ENCODE data around the gene JARID2. TPM values are rescaled to one million over a fixed set of nuclear protein-coding genes. Genes with fewer than 3 reads are reported as not detected.

Gene JARID2
- total and polyA plus RNA-seq, 2 of the 8 experiments (the other 6 are each of a cell fraction or from before 2014, with no cell fraction given) = 60.1 to 239 TPM

DNA sequence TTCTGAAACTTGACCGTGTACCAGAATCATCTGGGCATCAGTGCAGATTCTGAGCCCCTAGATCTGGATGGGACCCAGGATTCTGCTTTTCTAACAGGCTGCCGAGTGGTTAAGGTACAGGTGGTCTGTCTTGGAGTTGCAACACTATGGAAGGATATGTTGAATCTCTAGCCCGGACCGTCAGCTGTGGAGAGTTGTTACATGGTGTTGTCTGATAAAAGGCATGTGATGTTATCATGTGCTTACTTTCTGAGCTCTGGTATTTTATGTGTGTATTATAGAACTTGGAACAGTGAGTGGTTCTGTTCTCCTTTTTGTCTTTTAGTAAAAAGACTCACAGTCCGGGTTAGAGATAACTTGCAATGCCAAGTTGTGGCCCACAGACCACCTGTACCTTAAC, 123.0 kb downstream of the JARID2 start:
- H3K36me3 ChIP-seq (ENCODE audit: control insufficient read depth in 2 of 4, insufficient read depth in 4 of 4, low read length in 3 of 4) = peaks cover 0 to 3% (median under 1%) of the 10 kb centered on the region in 4 experiments; a peak in 5 of 8 replicates
- H4K20me1 ChIP-seq (replicated peaks in 1 of 2; ENCODE audit: control insufficient read depth in 1 of 2, insufficient read depth in 2 of 2, low read length in 2 of 2) = peaks cover 67 to 75% of the 10 kb centered on the region in 2 experiments
- no peak overlapping the region for H2AFZ ChIP-seq (ENCODE audit: low read length)
- H3K4me1 ChIP-seq (replicated peaks in 1 of 4; ENCODE audit: control insufficient read depth in 3 of 4, insufficient read depth in 4 of 4, low read length in 3 of 4) = peaks cover 6 to 33% (median 21%) of the 10 kb centered on the region in 4 experiments
- H4K91ac ChIP-seq (replicated peaks; ENCODE audit: insufficient read length, low read length) = no peak overlapping the region
- no peak overlapping the region for H3K18ac ChIP-seq (ENCODE audit: extremely low read depth, low read length)
- DNase-seq (ENCODE audit: low read depth in 1 of 2, low spot score in 2 of 2) = no peak
- H3K9me3 ChIP-seq (ENCODE audit: insufficient read depth in 2 of 2, low read depth in 1 of 2, low read length in 1 of 2) = no peaks in the 10 kb centered on the region
- H4K8ac ChIP-seq (ENCODE audit: extremely low read depth, insufficient read depth, low read length) = no peak overlapping the region
- H2BK15ac ChIP-seq (ENCODE audit: low read length) = no peak overlapping the region
- no peak overlapping the region for H4K5ac ChIP-seq (ENCODE audit: insufficient read length, low read depth, low read length)
- H3K14ac ChIP-seq (ENCODE audit: insufficient read length) = no peak overlapping the region
- H2BK12ac ChIP-seq (ENCODE audit: low read depth, low read length) = no peak overlapping the region
- FAIRE-seq = no peak
- H2BK20ac ChIP-seq (ENCODE audit: low read length) = no peak overlapping the region
- no peak overlapping the region for H3K4ac ChIP-seq (replicated peaks; ENCODE audit: insufficient read length, low read depth, low read length)
- H3K27me3 ChIP-seq (replicated peaks in 1 of 4; ENCODE audit: control insufficient read depth in 3 of 4, extremely low read depth in 1 of 4, insufficient read depth in 3 of 4, low read length in 3 of 4) = no peaks in the 10 kb centered on the region
- 87% methylated on average over 5 of the region's 5 CpGs; no CpG with 5 or more reads in 1 of the 2 experiments for WGBS, 2 experiments (ENCODE audit: extremely low coverage in 1 of 2, insufficient coverage in 1 of 2, insufficient read length in 1 of 2, insufficient replicate concordance in 2 of 2, low coverage in 1 of 2, low lambda C conversion rate in 2 of 2, missing lambda C conversion rate in 1 of 2)
- H3K23ac ChIP-seq (ENCODE audit: insufficient read length) = no peak overlapping the region
- TF ChIP-seq SAP30 (IDR thresholded peaks at IDR 0.05; ENCODE audit: insufficient read depth, insufficient replicate concordance, low read length) (no peak), RBBP5 (IDR thresholded peaks at IDR 0.05; ENCODE audit: borderline replicate concordance, low read depth, low read length) (no peak), SRF (IDR thresholded peaks at IDR 0.05; ENCODE audit: low read depth, low read length) (no peak), BCL11A (IDR thresholded peaks at IDR 0.05; ENCODE audit: low read depth in 2 of 2, low read length in 2 of 2) (no peak), FOSL1 (IDR thresholded peaks at IDR 0.05; ENCODE audit: insufficient read depth, low read depth, low read length) (no peak), CEBPB (IDR thresholded peaks at IDR 0.05; ENCODE audit: low read depth, low read length) (no peak)
- TF ChIP-seq, protein P1, sequence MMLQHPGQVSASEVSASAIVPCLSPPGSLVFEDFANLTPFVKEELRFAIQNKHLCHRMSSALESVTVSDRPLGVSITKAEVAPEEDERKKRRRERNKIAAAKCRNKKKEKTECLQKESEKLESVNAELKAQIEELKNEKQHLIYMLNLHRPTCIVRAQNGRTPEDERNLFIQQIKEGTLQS (IDR thresholded peaks at IDR 0.05; ENCODE audit: insufficient read depth, low read depth, low read length) = no peak
- no peak overlapping the region for H2BK5ac ChIP-seq (ENCODE audit: low read depth, low read length)
- no peak overlapping the region for H2AK5ac ChIP-seq (ENCODE audit: low read depth, low read length)
- H3K23me2 ChIP-seq (ENCODE audit: low read depth, low read length) = no peaks in the 10 kb centered on the region
- no peak overlapping the region for H2BK120ac ChIP-seq (replicated peaks; ENCODE audit: low read depth, low read length)
- H3K56ac ChIP-seq (replicated peaks; ENCODE audit: insufficient read length, low read depth, low read length) = no peak overlapping the region
- POLR2A ChIA-PET (ENCODE audit: partially characterized antibody) = no interaction called here
- H3K9ac ChIP-seq (replicated peaks in 1 of 4; ENCODE audit: extremely low read depth in 1 of 4, low read depth in 3 of 4, low read length in 3 of 4) = no peak overlapping the region
- CTCF ChIA-PET (ENCODE audit: partially characterized antibody) = interaction anchor here (0.6 to 2.2 kb wide), 4 partner anchors 13 to 100 kb away, joined by 4 to 6 read pairs (median 6); no protein-coding TSS in a partner anchor
- H3K4me3 ChIP-seq (ENCODE audit: extremely low read depth in 1 of 4, insufficient read depth in 2 of 4, low read depth in 3 of 4, low read length in 4 of 4) = no peak overlapping the region
- no peak overlapping the region for H3K27ac ChIP-seq (ENCODE audit: low read depth, low read length)
- no peak overlapping the region for H3K4me2 ChIP-seq (ENCODE audit: insufficient read depth in 1 of 2, low read depth in 2 of 2, low read length in 2 of 2)
- peaks cover 90 to 100% of the 10 kb centered on the region in 2 experiments for H3K79me2 ChIP-seq (ENCODE audit: control insufficient read depth in 1 of 2, insufficient read depth in 2 of 2, low read length in 2 of 2)
- peaks cover 10% of the 10 kb centered on the region for H3K79me1 ChIP-seq (ENCODE audit: low read depth, low read length)
